Neural cell (in vitro differentiated cells): ENCODE data around the gene MXRA8. TPM values are rescaled to one million over a fixed set of nuclear protein-coding genes. Genes with fewer than 3 reads are reported as not detected.
A peak's percentile ranks its signal among the peaks of the same experiment; 100 is the strongest.

ENCODE experiments used
- H2AFZ ChIP-seq: fragments of 200-600, 300-800 bp; sonication (generic), shearing (Covaris generic); 2 replicates; pipeline ENCODE4 v1.6.0; 2014; ENCODE audit warnings: low read depth, mild to moderate bottlenecking, antibody characterized with exemption, low read length, moderate library complexity
- H3F3A ChIP-seq: fragments of 200-600 bp; shearing (Covaris generic); 2 replicates; pipeline ENCODE4 v1.6.1; 2016; ENCODE audit warnings: mild to moderate bottlenecking, moderate library complexity, mixed read lengths, antibody characterized with exemption, low read length; ENCODE audit not compliant: insufficient read depth, poor library complexity, severe bottlenecking
- H3K27ac ChIP-seq: fragments of 200-600, 300-800 bp; sonication (generic), shearing (Covaris generic); 2 replicates; pipeline ENCODE4 v1.5.1; 2014; ENCODE audit warnings: mild to moderate bottlenecking, low read length, moderate library complexity
- H3K27me3 ChIP-seq: fragments of 300-800, 200-600 bp; sonication (generic), shearing (Covaris generic); 2 replicates; pipeline ENCODE4 v1.6.0; 2014; ENCODE audit warnings: mild to moderate bottlenecking, low read depth, low read length, moderate library complexity; ENCODE audit not compliant: insufficient read depth
- H3K36me3 ChIP-seq: fragments of 300-800, 200-600 bp; sonication (generic), shearing (Covaris generic); 2 replicates; pipeline ENCODE4 v1.5.1; 2014; ENCODE audit warnings: mild to moderate bottlenecking, antibody characterized with exemption, low read length, moderate library complexity; ENCODE audit not compliant: insufficient read depth
- H3K4me2 ChIP-seq: fragments of 300-800, 200-600 bp; sonication (generic), shearing (Covaris generic); 2 replicates; pipeline ENCODE4 v1.6.0; 2014; ENCODE audit warnings: mild to moderate bottlenecking, low read length
- H3K4me3 ChIP-seq: fragments of 300-800, 200-600 bp; sonication (generic), shearing (Covaris generic); 2 replicates; pipeline ENCODE4 v1.5.1; 2014; ENCODE audit warnings: mild to moderate bottlenecking, low read length, moderate library complexity
- H3K79me2 ChIP-seq: fragments of 200-600 bp; shearing (Covaris generic); replicated peaks from 2 replicates; pipeline ENCODE4 v1.6.0; 2014; ENCODE audit warnings: mild to moderate bottlenecking, low read length, moderate library complexity; ENCODE audit not compliant: insufficient read depth
- H3K9ac ChIP-seq: fragments of 300-800, 200-600 bp; sonication (generic), shearing (Covaris generic); 2 replicates; pipeline ENCODE4 v1.6.1; 2016; ENCODE audit warnings: mild to moderate bottlenecking, low read length, mixed read lengths
- H3K9me2 ChIP-seq: fragments of 200-600 bp; shearing (Covaris generic); 2 replicates; pipeline ENCODE4 v1.6.1; 2016; ENCODE audit warnings: mild to moderate bottlenecking, low read length, mixed read lengths; ENCODE audit not compliant: insufficient read depth
- H3K9me3 ChIP-seq: fragments of 200-600, 300-800 bp; sonication (generic), shearing (Covaris generic); 2 replicates; pipeline ENCODE4 v1.6.1; 2016; ENCODE audit warnings: mild to moderate bottlenecking, mixed run types, low read length, moderate library complexity, mixed read lengths
- H4K20me1 ChIP-seq: fragments of 200-600 bp; shearing (Covaris generic); 2 replicates; pipeline ENCODE4 v1.6.1; 2016; ENCODE audit warnings: mild to moderate bottlenecking, mixed run types; ENCODE audit not compliant: insufficient read depth
- EP300 ChIP-seq: fragments of 450-650 bp; conservative IDR thresholded peaks from 2 replicates; pipeline ENCODE4 v1.6.1; 2014; ENCODE audit warnings: antibody characterized with exemption, mild to moderate bottlenecking, moderate library complexity; ENCODE audit not compliant: poor library complexity, severe bottlenecking
- EZH2 ChIP-seq: fragments of 200-600, 300-800 bp; shearing (Covaris generic), sonication (generic); IDR thresholded peaks from 2 replicates; pipeline ENCODE4 v1.6.1; 2014; ENCODE audit warnings: antibody characterized with exemption, low read length, borderline replicate concordance, mild to moderate bottlenecking; ENCODE audit not compliant: insufficient read depth, poor library complexity, severe bottlenecking
- MXI1 ChIP-seq: fragments of 450-650 bp; conservative IDR thresholded peaks from 2 replicates; pipeline ENCODE4 v1.6.1; 2014; ENCODE audit warnings: antibody characterized with exemption, mild to moderate bottlenecking; ENCODE audit not compliant: poor library complexity, severe bottlenecking
- POLR2AphosphoS5 ChIP-seq: IDR thresholded peaks from 2 replicates; pipeline ENCODE4 v1.6.1; 2012
- RAD21 ChIP-seq: fragments of 450-650 bp; conservative IDR thresholded peaks from 2 replicates; pipeline ENCODE4 v1.6.1; 2014; ENCODE audit warnings: antibody characterized with exemption, mild to moderate bottlenecking, moderate library complexity
- REST ChIP-seq: IDR thresholded peaks from 2 replicates; pipeline ENCODE4 v1.6.1; 2012; ENCODE audit warnings: borderline replicate concordance
- SMC3 ChIP-seq: fragments of 450-650 bp; conservative IDR thresholded peaks from 2 replicates; pipeline ENCODE4 v1.6.1; 2014; ENCODE audit warnings: antibody characterized with exemption, mild to moderate bottlenecking, moderate library complexity; ENCODE audit not compliant: poor library complexity
- TAF1 ChIP-seq: IDR thresholded peaks from 2 replicates; pipeline ENCODE4 v1.6.1; 2012; ENCODE audit warnings: low read depth
- polyA plus RNA-seq: library from polyadenylated mRNA; depleted of rRNA; stranded (reverse); fragments of >200 nt; gene quantifications from 2 replicates; pipeline ENCODE4 v1.2.3, GENCODE V29; 2014
- TF ChIP-seq, protein P1 (sequence below): fragments of 450-650 bp; IDR thresholded peaks from 2 replicates; pipeline ENCODE4 v1.5.1; 2014; ENCODE audit warnings: antibody characterized with exemption, mild to moderate bottlenecking, moderate library complexity; ENCODE audit not compliant: poor library complexity, severe bottlenecking

The MXRA8 gene
- polyA plus RNA-seq, 1 donor from 2014 or later, result 1.7 TPM

DNA sequence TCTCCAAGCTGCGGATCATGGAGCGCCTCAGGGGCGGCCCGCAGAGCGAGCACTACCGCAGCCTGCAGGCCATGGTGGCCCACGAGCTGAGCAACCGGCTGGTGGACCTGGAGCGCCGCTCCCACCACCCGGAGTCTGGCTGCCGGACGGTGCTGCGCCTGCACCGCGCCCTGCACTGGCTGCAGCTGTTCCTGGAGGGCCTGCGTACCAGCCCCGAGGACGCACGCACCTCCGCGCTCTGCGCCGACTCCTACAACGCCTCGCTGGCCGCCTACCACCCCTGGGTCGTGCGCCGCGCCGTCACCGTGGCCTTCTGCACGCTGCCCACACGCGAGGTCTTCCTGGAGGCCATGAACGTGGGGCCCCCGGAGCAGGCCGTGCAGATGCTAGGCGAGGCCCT, 31.1 kb downstream of the MXRA8 start:
- Histone ChIP-seq H3K9ac (no peak overlapping the region), H3K79me2 (peaks cover 26% of the 10 kb centered on the region), H2AFZ (no peak overlapping the region), H3K36me3 (no peaks in the 10 kb centered on the region), H4K20me1 (no peaks in the 10 kb centered on the region), H3K4me3 (no peak overlapping the region), H3F3A (no peaks in the 10 kb centered on the region), H3K4me2 (no peak overlapping the region), H3K9me2 (no peaks in the 10 kb centered on the region), H3K27me3 (no peaks in the 10 kb centered on the region), H3K9me3 (no peaks in the 10 kb centered on the region), H3K27ac (no peak overlapping the region)
- TF ChIP-seq, protein P1, sequence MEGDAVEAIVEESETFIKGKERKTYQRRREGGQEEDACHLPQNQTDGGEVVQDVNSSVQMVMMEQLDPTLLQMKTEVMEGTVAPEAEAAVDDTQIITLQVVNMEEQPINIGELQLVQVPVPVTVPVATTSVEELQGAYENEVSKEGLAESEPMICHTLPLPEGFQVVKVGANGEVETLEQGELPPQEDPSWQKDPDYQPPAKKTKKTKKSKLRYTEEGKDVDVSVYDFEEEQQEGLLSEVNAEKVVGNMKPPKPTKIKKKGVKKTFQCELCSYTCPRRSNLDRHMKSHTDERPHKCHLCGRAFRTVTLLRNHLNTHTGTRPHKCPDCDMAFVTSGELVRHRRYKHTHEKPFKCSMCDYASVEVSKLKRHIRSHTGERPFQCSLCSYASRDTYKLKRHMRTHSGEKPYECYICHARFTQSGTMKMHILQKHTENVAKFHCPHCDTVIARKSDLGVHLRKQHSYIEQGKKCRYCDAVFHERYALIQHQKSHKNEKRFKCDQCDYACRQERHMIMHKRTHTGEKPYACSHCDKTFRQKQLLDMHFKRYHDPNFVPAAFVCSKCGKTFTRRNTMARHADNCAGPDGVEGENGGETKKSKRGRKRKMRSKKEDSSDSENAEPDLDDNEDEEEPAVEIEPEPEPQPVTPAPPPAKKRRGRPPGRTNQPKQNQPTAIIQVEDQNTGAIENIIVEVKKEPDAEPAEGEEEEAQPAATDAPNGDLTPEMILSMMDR, result no peak
- no peak for TF ChIP-seq SMC3
- TF ChIP-seq EP300, result no peak
- TF ChIP-seq MXI1, result no peak
- no peak for TF ChIP-seq POLR2AphosphoS5
- no peak for TF ChIP-seq EZH2

DNA sequence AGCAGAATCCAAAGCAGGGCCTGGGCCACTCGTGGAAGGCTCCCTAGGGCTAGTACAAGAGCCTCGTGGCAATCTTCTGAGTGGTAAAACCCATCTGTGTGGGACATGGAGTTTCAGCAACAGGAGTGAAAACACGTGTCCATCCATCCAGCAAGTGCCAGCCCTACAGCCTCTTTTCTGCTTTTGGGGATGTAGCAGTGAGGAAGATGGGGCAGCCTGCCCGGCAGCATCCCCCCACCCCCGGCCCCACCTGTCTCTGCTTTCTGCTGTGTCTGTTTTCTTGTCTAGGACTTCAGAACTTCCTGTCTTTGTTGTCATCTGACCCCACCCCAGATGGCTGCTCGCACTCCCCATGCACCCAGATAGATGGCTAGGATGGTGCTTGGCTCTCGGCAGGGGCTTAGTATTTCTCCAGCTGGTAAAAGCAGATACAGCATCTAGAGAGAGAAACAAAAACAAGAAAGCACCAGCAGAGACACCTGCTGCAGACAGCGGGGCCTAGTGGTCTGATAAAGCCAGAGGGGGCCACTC, 32.2 kb downstream of the MXRA8 start:
- H3K27ac ChIP-seq, result no peak overlapping the region
- no peak overlapping the region for H3K4me2 ChIP-seq

More for the DNA sequence above, 32.2 kb downstream of the MXRA8 start:
- H4K20me1 ChIP-seq, result peaks cover 5% of the 10 kb centered on the region
- peaks cover 34% of the 10 kb centered on the region for H3K79me2 ChIP-seq
- H3F3A ChIP-seq, result no peaks in the 10 kb centered on the region
- peak overlapping the region; percentile 99 for H3K4me3 ChIP-seq
- no peaks in the 10 kb centered on the region for H3K9me3 ChIP-seq
- H2AFZ ChIP-seq, result no peak overlapping the region
- no peak for TF ChIP-seq TAF1
- no peak for TF ChIP-seq RAD21
- TF ChIP-seq MXI1, result no peak
- TF ChIP-seq, protein P1, result no peak
- no peak for TF ChIP-seq REST
- TF ChIP-seq EP300, result no peak
- TF ChIP-seq POLR2AphosphoS5, result no peak
- TF ChIP-seq SMC3, result no peak
- no peak for TF ChIP-seq EZH2
- no peaks in the 10 kb centered on the region for H3K9me2 ChIP-seq
- no peaks in the 10 kb centered on the region for H3K27me3 ChIP-seq
- H3K36me3 ChIP-seq, result no peaks in the 10 kb centered on the region
- H3K9ac ChIP-seq, result peak overlapping the region; percentile 93
